Cerebellar nuclear complex (tissue), 1 donor: ENCODE data around the gene GRM5.

ENCODE experiments used
- DNase-seq, 2 experiments: peaks; one replicate each; lab custom pipeline; 2025; lab: John Stamatoyannopoulos, UW

The GRM5 gene

GRCh38 chr11:88619656-88620385, 446.0 kb downstream of the GRM5 start:
- DNase-seq, result no peak

- no peak for DNase-seq
These were observed 446.7 kb downstream of the GRM5 start for GRCh38 chr11:88619071-88619425.

DNA sequence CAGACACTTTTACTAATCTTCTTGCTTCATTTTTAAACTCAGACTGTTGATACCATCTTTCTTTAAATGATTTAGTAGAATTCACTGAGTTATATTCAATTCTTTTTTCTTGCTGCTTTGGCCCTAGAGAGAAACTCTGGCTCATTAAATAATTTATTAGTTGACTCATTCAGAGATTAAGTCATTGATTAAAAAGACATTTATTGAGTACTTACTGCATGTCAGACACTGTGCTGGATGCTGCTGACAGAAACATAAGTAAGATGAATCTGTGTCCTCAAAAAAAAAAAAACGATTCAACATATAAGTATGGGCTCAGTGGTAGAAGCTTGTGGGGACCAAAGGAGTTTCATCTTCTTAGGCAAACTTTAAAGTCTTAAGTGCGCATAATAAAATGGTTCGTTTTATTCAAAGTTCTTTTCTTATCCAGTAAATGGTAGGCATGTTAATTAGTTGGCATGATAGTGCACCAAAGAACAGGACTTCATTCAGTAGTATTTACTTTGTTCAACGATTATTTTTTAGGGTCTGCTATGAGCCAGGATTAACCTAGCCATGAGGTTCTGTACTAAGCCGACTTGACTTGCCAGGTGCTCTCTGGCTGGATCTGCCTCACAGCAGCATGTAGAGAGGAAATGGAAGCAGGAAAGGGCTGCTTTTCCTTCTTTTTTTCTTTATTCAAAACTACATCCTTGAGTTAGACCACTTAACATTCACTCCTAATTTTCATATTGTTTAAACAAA, 447.3 kb downstream of the GRM5 start:
- DNase-seq, result no peak

DNA sequence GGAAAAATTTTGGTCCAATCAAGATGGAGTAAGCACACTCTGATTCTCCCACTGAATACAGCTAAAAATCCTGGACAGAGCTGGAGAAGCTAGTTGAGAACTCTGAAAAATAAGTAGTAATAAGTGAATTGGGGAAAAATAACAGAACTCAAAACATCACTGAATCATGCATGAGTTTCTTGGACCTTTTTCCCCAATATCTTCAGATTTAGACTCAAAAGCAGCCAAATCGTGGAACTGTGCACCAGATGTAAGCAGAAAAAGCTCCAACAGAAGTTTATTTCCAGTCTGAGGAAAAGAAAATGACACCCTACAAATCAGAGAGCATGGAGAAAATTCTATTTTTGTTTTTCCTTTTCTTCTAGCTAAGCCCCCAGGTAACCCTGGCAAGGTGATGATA, 448.6 kb downstream of the GRM5 start:
- no peak for DNase-seq

GRCh38 chr11:88604260-88604659, 461.5 kb downstream of the GRM5 start:
- no peak for DNase-seq

GRCh38 chr11:88603091-88603867, 462.5 kb downstream of the GRM5 start:
- no peak for DNase-seq

DNA sequence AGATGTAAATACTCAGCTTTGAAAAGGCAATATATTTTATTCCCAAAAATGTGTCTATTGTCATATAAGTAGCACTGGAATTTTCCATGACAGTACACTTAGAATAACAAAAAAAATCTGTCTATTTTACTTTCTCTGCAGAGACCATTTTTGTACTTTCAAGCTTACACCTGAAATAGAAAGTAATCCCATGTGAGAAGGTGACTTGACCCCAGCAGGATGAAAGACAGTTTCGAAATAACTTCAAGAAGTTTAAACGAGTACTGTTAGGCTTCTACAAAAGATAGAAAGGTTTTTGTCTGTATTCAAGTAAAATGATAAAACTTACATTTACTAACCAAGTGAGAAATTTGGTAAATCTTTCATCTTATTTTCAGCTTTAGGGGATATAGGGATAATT, 468.4 kb downstream of the GRM5 start:
- no peak for DNase-seq

DNA sequence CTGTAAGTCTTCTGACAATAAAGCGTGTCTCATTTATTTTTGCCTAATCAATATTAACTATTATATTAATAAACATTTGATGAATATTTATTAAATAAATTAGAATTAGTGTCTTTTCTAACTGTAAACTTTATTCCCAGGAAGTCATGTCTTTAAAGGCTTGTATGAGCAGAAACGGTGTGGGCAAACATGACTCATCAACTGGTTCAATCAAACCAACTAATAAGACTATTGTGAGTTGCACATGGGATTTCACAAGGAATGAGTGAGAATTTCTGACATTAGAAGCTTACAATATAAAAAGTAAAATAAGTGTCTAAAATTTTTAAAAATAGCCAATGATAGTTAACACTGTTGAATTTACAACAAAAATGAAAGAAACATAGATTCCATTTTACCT, 469.0 kb downstream of the GRM5 start:
- no peak for DNase-seq

DNA sequence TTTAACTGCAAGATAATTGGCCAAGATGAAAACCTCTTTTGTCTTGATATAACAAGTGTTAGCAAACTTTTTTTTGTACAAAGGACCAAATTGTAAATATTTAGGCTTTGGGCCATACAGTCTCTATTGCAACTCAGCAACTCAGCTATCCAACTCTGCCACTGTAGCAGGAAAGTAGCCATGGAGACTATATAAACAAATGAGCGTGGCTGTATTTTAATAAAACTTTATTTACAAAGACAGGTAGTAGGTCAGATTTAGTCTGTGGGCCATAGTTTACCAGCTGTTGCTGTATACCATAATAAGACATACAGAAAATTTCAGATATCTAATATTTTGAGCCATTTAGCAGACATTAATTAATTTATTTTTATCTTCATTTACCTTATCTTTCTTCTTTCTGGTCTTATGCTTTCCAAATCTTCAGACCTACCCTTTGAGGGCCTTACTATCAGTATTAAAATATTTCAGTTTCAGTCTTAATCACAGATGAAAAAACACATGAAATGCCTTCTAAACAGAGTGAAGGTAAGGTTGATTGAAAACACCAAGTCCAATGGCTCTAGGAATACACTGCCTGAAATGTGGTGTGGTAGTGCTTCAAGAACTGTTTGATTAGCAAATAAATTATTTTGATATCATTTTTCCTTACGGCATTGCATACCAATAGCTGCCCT, 471.4 kb downstream of the GRM5 start:
- no peak for DNase-seq

DNA sequence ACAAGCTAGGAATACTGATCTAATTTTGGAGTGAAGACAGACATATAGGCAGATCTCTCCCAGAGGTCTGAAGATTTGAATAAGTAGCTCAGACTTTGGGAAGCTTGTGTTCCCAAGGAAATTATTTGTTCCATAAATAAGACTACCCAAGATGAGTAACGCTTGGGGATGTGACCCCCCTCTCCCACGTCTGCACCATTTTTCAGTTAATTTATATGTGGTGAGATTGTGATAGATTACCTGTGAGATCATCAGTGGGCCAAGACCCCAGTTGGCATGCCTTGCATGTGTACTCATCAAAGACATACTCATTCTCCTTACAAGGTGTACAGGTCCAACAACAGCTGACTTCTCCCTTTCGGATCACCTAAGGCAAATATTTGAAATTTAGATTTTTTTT, 475.4 kb downstream of the GRM5 start:
- no peak for DNase-seq

- no peak for DNase-seq
These were observed 482.5 kb downstream of the GRM5 start for GRCh38 chr11:88583251-88583650.

GRCh38 chr11:88579466-88579865, 486.3 kb downstream of the GRM5 start:
- no peak for DNase-seq

GRCh38 chr11:88576741-88577140, 489.0 kb downstream of the GRM5 start:
- no peak for DNase-seq

GRCh38 chr11:88575916-88576315, 489.9 kb downstream of the GRM5 start:
- DNase-seq, result no peak

- no peak for DNase-seq
These were observed 496.4 kb downstream of the GRM5 start for GRCh38 chr11:88569342-88569741.

DNA sequence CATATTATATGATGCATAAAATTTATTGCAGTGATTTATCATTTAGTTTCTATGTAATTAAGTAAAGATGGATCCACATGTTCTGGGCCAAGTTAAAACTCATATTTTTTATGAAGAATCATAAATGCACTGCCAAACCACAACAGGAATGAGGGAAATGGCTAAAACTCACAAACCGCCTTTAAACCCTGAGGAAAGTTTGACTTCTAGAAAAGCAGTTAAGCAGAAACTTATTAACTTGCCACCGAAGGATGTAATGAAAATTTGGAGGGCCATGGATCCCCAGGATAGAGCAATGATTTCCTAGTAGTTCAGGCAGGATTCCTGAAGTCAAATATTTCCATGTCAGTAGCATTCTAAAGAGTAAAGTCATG, 510.0 kb downstream of the GRM5 start:
- no peak for DNase-seq

DNA sequence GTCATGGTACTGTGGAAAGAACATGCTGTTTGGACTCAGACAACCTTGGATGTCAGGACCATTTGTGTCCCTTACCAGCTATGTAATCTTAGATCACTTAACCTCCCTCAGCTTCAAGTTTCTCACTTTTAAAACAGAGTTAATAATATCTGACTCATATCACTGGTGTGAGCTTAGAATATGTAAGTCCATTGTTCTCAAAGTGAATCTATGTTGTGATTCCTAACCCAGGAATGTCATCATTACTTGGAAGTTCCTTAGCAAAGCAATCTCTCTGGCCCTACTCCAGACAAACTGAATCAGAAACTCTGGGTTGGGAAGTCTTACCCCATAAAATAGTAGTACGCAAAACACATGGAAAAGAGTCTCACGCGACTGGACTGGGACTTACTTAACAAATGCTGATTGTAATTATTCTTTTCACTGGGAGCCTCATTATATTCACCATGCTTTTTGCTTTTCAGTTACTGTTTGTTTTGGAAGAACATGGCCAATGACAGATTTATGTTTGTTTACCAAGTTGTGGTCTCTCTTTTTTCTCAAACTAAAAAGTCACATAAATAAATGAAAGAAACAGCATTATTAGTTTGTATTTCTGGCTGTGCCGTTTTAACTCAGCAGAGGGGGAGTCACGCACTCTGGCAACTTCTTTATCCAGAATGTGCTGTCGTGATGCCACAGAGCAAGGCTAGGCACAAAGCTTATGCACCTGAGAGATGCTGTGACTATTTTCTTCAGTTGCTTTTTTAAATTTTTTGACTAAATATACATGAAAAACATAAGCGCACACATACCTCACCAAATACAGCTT, 510.6 kb downstream of the GRM5 start:
- DNase-seq, result no peak

- no peak for DNase-seq
These were observed 512.6 kb downstream of the GRM5 start for GRCh38 chr11:88553204-88553603.

- DNase-seq, result no peak
These were observed 513.3 kb downstream of the GRM5 start for GRCh38 chr11:88552379-88553062.

DNA sequence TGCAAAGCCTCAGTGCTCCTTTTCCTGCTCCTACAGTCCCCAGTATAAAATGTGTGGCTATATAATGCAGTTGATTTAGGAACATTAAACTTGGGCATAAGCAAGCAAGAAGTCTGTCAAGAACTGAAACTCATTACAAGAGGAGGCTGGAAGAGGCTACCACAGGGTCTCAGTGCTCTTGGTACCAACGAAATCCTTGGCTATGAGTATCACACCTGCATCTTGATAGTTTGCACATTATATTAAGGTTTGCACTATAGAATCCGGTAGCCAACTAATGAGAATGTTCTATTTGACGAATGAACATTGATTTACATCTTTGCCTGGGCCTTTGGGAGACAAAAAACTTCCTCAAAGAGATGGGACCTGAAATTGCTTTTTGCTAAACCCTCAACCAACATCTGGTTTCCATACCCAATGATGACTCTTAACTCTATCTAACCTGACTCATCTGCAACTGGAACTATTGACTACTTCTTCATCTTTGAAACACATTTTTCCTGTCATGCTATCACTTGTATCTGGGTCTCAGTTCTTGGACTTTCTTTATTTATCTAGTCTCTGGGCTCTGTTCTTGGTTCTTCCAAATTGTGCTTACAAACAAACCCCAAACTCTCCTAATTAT, 521.0 kb downstream of the GRM5 start:
- DNase-seq, result no peak
